ENCODE data around the gene DTWD1.

DNA sequence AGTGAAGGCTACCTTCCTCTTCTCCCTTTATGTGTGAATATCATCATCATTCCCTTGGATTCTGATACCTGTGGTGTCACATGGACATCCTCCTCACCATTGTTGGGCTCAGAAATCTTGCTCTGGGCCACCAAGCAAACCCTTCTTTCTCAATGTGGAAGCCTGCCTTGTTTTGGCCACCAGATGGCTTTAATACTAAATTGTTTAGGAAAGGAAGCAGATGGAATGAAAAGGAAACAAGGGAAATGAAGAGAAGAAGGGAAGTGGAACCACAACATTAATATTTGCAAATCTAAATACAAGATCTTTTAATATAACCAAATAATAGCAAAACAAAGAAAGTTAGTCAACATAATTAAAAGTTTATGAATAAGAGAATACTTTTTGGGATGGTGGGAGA is 14.3 kb upstream of the DTWD1 start:
- TF ChIP-seq EZH2 (IDR thresholded peaks at IDR 0.05; ENCODE audit: low read length, unreplicated experiment): no peak
- TF ChIP-seq, protein P1, sequence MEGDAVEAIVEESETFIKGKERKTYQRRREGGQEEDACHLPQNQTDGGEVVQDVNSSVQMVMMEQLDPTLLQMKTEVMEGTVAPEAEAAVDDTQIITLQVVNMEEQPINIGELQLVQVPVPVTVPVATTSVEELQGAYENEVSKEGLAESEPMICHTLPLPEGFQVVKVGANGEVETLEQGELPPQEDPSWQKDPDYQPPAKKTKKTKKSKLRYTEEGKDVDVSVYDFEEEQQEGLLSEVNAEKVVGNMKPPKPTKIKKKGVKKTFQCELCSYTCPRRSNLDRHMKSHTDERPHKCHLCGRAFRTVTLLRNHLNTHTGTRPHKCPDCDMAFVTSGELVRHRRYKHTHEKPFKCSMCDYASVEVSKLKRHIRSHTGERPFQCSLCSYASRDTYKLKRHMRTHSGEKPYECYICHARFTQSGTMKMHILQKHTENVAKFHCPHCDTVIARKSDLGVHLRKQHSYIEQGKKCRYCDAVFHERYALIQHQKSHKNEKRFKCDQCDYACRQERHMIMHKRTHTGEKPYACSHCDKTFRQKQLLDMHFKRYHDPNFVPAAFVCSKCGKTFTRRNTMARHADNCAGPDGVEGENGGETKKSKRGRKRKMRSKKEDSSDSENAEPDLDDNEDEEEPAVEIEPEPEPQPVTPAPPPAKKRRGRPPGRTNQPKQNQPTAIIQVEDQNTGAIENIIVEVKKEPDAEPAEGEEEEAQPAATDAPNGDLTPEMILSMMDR (conservative IDR thresholded peaks at IDR 0.05; ENCODE audit: low read depth, low read length): peak; percentile 40; the same call in 1 of the 2 replicates
